WI38 (cell line): Measurements from ENCODE around the gene TEPSIN.

Experiments used
- H3K4me3 ChIP-seq: 2 replicates; pipeline ENCODE4 v1.5.1; 2011; ENCODE audit warnings: low read depth, mild to moderate bottlenecking, control low read depth, low read length
- CTCF ChIP-seq: IDR thresholded peaks from 2 replicates; pipeline ENCODE4 v1.5.1; 2012; ENCODE audit warnings: low read depth, mild to moderate bottlenecking, control low read depth, low read length

TEPSIN gene

GRCh38 chr17:81259058-81259605, 20.3 kb upstream of the TEPSIN start:
- no peak for TF ChIP-seq CTCF
- H3K4me3 ChIP-seq = no peak overlapping the region

GRCh38 chr17:81258292-81258691, 19.4 kb upstream of the TEPSIN start:
- TF ChIP-seq CTCF = no peak
- no peak overlapping the region for H3K4me3 ChIP-seq

- no peak overlapping the region for H3K4me3 ChIP-seq
- no peak for TF ChIP-seq CTCF
These were observed 18.7 kb upstream of the TEPSIN start for GRCh38 chr17:81257533-81257932.

GRCh38 chr17:81256616-81257015, 17.8 kb upstream of the TEPSIN start:
- no peak overlapping the region for H3K4me3 ChIP-seq

GRCh38 chr17:81254955-81255717, 16.3 kb upstream of the TEPSIN start:
- H3K4me3 ChIP-seq = no peak overlapping the region
- peak; percentile 64 for TF ChIP-seq CTCF

More at GRCh38 chr17:81256616-81257015, 17.8 kb upstream of the TEPSIN start:
- no peak for TF ChIP-seq CTCF

GRCh38 chr17:81253358-81254131, 14.7 kb upstream of the TEPSIN start:
- TF ChIP-seq CTCF = peak; percentile 61

GRCh38 chr17:81252987-81253329, 14.1 kb upstream of the TEPSIN start:
- no peak for TF ChIP-seq CTCF
- no peak overlapping the region for H3K4me3 ChIP-seq

More at GRCh38 chr17:81253358-81254131, 14.7 kb upstream of the TEPSIN start:
- H3K4me3 ChIP-seq = no peak overlapping the region
